ENCODE results near the gene EXO1.
"Not testable (repeated sequence)": the region's sequence is repeated elsewhere in the genome, so short reads cannot be mapped to it uniquely, and the experiment has no call there.

Gene EXO1

DNA sequence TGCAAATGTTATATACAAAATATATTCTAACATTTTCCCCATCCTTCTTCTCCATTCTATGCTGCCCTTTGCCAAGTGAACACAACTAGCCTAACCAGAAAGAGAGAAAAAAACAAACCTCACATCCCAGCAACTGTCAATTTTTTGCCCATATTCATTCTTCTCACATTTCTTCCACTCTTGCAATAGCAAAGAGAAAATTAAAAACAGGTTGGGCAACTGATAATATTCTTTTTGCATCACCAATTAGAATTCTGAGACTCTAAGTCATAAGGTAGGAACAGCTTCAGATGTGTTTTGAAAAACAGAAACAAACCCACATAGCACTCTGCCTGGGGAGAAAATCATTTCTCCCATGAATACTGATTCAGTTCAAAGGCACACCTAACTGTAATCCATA lies 25.2 kb upstream of the EXO1 start:
- Histone ChIP-seq H4K20me1 (ENCODE audit: insufficient read depth, low read length, poor library complexity, severe bottlenecking) (no peaks in the 10 kb centered on the region), H3K9me2 (replicated peaks; ENCODE audit: low read depth, low read length) (no peaks in the 10 kb centered on the region), H3F3A (ENCODE audit: low read depth) (no peaks in the 10 kb centered on the region), H3K27me3 (ENCODE audit: insufficient read depth, low read length, poor library complexity, severe bottlenecking) (no peaks in the 10 kb centered on the region), H3K4me1 (ENCODE audit: insufficient read depth, low read length, poor library complexity, severe bottlenecking) (no peaks in the 10 kb centered on the region), H3K79me2 (ENCODE audit: insufficient read depth, low read length) (no peaks in the 10 kb centered on the region), H3K9ac (ENCODE audit: low read depth, low read length, poor library complexity, severe bottlenecking) (no peak overlapping the region), H3K36me3 (ENCODE audit: insufficient read depth, low read length) (no peaks in the 10 kb centered on the region), H3K9me3 (ENCODE audit: insufficient read depth, low read depth, low read length) (no peaks in the 10 kb centered on the region), H3K4me2 (ENCODE audit: low read depth, low read length, poor library complexity, severe bottlenecking) (no peak overlapping the region), H3K4me3 (ENCODE audit: low read length, poor library complexity, severe bottlenecking) (no peak overlapping the region), H2AFZ (ENCODE audit: low read length) (no peak overlapping the region)
- no peak for TF ChIP-seq EZH2phosphoT487 (IDR thresholded peaks at IDR 0.05; ENCODE audit: borderline replicate concordance)
- TF ChIP-seq, protein P1, sequence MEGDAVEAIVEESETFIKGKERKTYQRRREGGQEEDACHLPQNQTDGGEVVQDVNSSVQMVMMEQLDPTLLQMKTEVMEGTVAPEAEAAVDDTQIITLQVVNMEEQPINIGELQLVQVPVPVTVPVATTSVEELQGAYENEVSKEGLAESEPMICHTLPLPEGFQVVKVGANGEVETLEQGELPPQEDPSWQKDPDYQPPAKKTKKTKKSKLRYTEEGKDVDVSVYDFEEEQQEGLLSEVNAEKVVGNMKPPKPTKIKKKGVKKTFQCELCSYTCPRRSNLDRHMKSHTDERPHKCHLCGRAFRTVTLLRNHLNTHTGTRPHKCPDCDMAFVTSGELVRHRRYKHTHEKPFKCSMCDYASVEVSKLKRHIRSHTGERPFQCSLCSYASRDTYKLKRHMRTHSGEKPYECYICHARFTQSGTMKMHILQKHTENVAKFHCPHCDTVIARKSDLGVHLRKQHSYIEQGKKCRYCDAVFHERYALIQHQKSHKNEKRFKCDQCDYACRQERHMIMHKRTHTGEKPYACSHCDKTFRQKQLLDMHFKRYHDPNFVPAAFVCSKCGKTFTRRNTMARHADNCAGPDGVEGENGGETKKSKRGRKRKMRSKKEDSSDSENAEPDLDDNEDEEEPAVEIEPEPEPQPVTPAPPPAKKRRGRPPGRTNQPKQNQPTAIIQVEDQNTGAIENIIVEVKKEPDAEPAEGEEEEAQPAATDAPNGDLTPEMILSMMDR (conservative IDR thresholded peaks at IDR 0.05; ENCODE audit: low read length): no peak

DNA sequence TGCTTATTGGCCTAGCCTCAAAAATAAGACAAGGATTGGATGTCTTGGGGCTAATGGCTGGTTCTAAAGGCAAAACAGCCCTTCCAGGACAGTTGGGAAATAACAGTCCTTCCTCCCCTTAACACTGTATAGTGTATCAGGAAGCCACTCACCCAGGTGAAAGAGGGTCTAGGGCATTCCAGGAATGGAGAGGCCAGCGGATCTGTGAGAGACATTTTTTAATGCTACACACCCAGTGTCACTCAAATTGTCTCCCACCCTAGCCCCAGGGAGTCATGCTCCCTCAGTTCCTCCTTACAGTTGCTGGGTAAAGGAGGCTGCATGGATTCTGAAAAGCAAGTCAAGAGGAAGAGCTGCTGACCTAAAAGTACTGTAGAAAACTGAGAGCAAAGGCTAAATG lies 24.1 kb upstream of the EXO1 start:
- Histone ChIP-seq H3K9me2 (replicated peaks; ENCODE audit: low read depth, low read length) (no peaks in the 10 kb centered on the region), H2AFZ (ENCODE audit: low read length) (no peak overlapping the region; the same call in 1 of the 2 replicates), H3K9me3 (ENCODE audit: insufficient read depth, low read depth, low read length) (no peaks in the 10 kb centered on the region), H3K4me3 (ENCODE audit: low read length, poor library complexity, severe bottlenecking) (no peak overlapping the region), H3K36me3 (ENCODE audit: insufficient read depth, low read length) (no peaks in the 10 kb centered on the region), H4K20me1 (ENCODE audit: insufficient read depth, low read length, poor library complexity, severe bottlenecking) (no peaks in the 10 kb centered on the region), H3K27me3 (ENCODE audit: insufficient read depth, low read length, poor library complexity, severe bottlenecking) (no peaks in the 10 kb centered on the region), H3K79me2 (ENCODE audit: insufficient read depth, low read length) (no peaks in the 10 kb centered on the region), H3K4me1 (ENCODE audit: insufficient read depth, low read length, poor library complexity, severe bottlenecking) (no peaks in the 10 kb centered on the region), H3K4me2 (ENCODE audit: low read depth, low read length, poor library complexity, severe bottlenecking) (no peak overlapping the region), H3K9ac (ENCODE audit: low read depth, low read length, poor library complexity, severe bottlenecking) (no peak overlapping the region), H3F3A (ENCODE audit: low read depth) (no peaks in the 10 kb centered on the region)
- TF ChIP-seq, protein P1 (conservative IDR thresholded peaks at IDR 0.05; ENCODE audit: low read length): no peak
- no peak for TF ChIP-seq EZH2phosphoT487 (IDR thresholded peaks at IDR 0.05; ENCODE audit: borderline replicate concordance)

- Histone ChIP-seq H3K4me3 (ENCODE audit: low read length, poor library complexity, severe bottlenecking) (no peak overlapping the region), H4K20me1 (ENCODE audit: insufficient read depth, low read length, poor library complexity, severe bottlenecking) (no peaks in the 10 kb centered on the region)
- no peak for TF ChIP-seq EZH2phosphoT487 (IDR thresholded peaks at IDR 0.05; ENCODE audit: borderline replicate concordance)
- TF ChIP-seq, protein P1 (conservative IDR thresholded peaks at IDR 0.05; ENCODE audit: low read length): no peak
Measured at GRCh38 chr1:241825581-241825980, 22.4 kb upstream of the EXO1 start.

GRCh38 chr1:241826613-241827012 lies 21.4 kb upstream of the EXO1 start:
- H3F3A ChIP-seq (ENCODE audit: low read depth); H3K9me3 ChIP-seq (ENCODE audit: insufficient read depth, low read depth, low read length); H3K4me3 ChIP-seq (ENCODE audit: low read length, poor library complexity, severe bottlenecking); H2AFZ ChIP-seq (ENCODE audit: low read length); H3K36me3 ChIP-seq (ENCODE audit: insufficient read depth, low read length); H3K4me1 ChIP-seq (ENCODE audit: insufficient read depth, low read length, poor library complexity, severe bottlenecking); H3K79me2 ChIP-seq (ENCODE audit: insufficient read depth, low read length); H3K4me2 ChIP-seq (ENCODE audit: low read depth, low read length, poor library complexity, severe bottlenecking); H3K9me2 ChIP-seq (replicated peaks; ENCODE audit: low read depth, low read length); H3K9ac ChIP-seq (ENCODE audit: low read depth, low read length, poor library complexity, severe bottlenecking); H4K20me1 ChIP-seq (ENCODE audit: insufficient read depth, low read length, poor library complexity, severe bottlenecking); H3K27me3 ChIP-seq (ENCODE audit: insufficient read depth, low read length, poor library complexity, severe bottlenecking): not testable (repeated sequence)

More at GRCh38 chr1:241825581-241825980, 22.4 kb upstream of the EXO1 start:
- Histone ChIP-seq H3K4me1 (ENCODE audit: insufficient read depth, low read length, poor library complexity, severe bottlenecking) (no peaks in the 10 kb centered on the region), H3F3A (ENCODE audit: low read depth) (no peaks in the 10 kb centered on the region), H3K9me3 (ENCODE audit: insufficient read depth, low read depth, low read length) (no peaks in the 10 kb centered on the region), H3K9me2 (replicated peaks; ENCODE audit: low read depth, low read length) (no peaks in the 10 kb centered on the region), H3K9ac (ENCODE audit: low read depth, low read length, poor library complexity, severe bottlenecking) (no peak overlapping the region), H3K4me2 (ENCODE audit: low read depth, low read length, poor library complexity, severe bottlenecking) (no peak overlapping the region), H3K27me3 (ENCODE audit: insufficient read depth, low read length, poor library complexity, severe bottlenecking) (no peaks in the 10 kb centered on the region), H2AFZ (ENCODE audit: low read length) (no peak overlapping the region), H3K79me2 (ENCODE audit: insufficient read depth, low read length) (no peaks in the 10 kb centered on the region), H3K36me3 (ENCODE audit: insufficient read depth, low read length) (no peaks in the 10 kb centered on the region)

All from Loucy (cell line).